HG02840 (cell line): ENCODE results near the gene SCPEP1.

ENCODE experiments used
- ATAC-seq: cut with Tn5 transposase; IDR thresholded peaks from one replicate; pipeline ENCODE4 v1.9.1; 2021; ENCODE audit warnings: mild to moderate bottlenecking, moderate library complexity, moderate number of reproducible peaks; ENCODE audit not compliant: unreplicated experiment, low FRiP score

The SCPEP1 gene

GRCh38 chr17:57034807-57035754 lies 57.1 kb downstream of the SCPEP1 start:
- no peak for ATAC-seq

- ATAC-seq = no peak
Measured at GRCh38 chr17:57035971-57036481, 58.1 kb downstream of the SCPEP1 start.

GRCh38 chr17:57037411-57037810 lies 59.5 kb downstream of the SCPEP1 start:
- ATAC-seq = no peak

- no peak for ATAC-seq
Measured at GRCh38 chr17:57038486-57038885, 60.6 kb downstream of the SCPEP1 start.

- no peak for ATAC-seq
Measured at GRCh38 chr17:57040571-57040970, 62.6 kb downstream of the SCPEP1 start.

GRCh38 chr17:57043276-57043675 lies 65.3 kb downstream of the SCPEP1 start:
- no peak for ATAC-seq

- ATAC-seq = no peak
Measured at GRCh38 chr17:57044976-57045867, 67.3 kb downstream of the SCPEP1 start.

- ATAC-seq = no peak
Measured at GRCh38 chr17:57045868-57046704, 68.2 kb downstream of the SCPEP1 start.

GRCh38 chr17:57046749-57047148 lies 68.8 kb downstream of the SCPEP1 start:
- no peak for ATAC-seq

GRCh38 chr17:57048096-57048495 lies 70.2 kb downstream of the SCPEP1 start:
- no peak for ATAC-seq

GRCh38 chr17:57050306-57050705 lies 72.4 kb downstream of the SCPEP1 start:
- no peak for ATAC-seq

GRCh38 chr17:57051886-57052361 lies 74.0 kb downstream of the SCPEP1 start:
- ATAC-seq = no peak
